ENCODE measurements around the gene ERG.

ERG gene

DNA sequence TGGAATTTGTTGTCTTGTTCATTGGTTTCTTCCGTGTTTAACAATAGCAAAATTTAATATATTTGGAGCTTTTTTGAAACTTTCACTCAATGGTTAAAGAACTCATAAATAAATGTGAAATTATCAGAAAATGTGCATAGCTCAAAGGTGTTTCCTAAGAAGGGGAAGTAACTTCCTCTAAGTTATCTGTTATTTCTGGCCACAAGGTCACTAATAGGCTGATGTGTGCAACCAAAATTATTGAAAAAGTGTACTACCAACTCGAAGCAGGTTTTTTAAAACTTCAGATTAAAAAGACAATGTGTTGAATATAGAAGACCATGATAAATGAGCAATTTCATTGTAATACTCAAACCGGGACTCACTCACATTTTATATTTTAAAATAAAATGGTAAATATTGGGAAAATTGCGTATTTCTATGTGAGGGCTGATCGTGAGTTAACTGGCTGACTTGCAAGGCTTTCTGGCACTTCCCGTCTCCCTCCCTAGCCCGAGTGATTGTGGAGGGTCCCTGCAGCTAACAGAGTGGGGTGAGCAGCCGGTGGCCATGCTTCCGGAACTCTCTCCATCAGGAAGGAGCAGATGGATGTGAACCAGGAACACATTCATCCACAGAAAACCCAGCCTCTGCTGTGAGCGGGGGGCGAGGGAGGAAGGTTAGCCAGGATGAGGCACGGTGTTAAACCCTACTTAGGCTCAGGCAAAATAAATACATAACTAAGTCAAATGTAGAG is 96.9 kb downstream of the ERG start:
- no peak for TF ChIP-seq CTCF (IDR thresholded peaks at IDR 0.05; ENCODE audit: borderline replicate concordance, insufficient read depth, low read depth, low read length)
- H3K4me3 ChIP-seq (ENCODE audit: low read depth, low read length), result no peak overlapping the region

GRCh38 chr21:38400195-38400919 is 97.9 kb downstream of the ERG start:
- no peak for TF ChIP-seq CTCF (IDR thresholded peaks at IDR 0.05; ENCODE audit: borderline replicate concordance, insufficient read depth, low read depth, low read length)
- no peak overlapping the region for H3K4me3 ChIP-seq (ENCODE audit: low read depth, low read length)

DNA sequence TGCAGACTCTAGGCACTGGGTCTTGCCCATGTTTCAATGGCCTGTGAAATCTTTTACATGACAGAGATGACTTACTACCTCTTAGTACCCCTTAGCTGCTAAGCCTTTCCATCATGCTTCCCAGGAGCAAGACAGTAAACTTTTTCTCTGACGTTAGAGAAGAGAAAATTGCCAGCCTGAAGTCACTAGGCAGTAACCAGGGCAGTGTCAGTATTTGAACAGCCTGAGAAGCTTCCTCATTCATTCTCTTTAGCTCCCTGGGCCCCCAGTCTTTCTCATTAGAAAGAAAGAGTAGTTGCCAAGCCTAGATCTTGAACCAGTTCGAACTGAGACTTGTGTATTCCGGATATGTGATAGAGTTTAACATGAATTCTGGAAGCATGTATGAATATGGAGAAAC is 99.2 kb downstream of the ERG start:
- H3K4me3 ChIP-seq (ENCODE audit: low read depth, low read length), result no peak overlapping the region
- TF ChIP-seq CTCF (IDR thresholded peaks at IDR 0.05; ENCODE audit: borderline replicate concordance, insufficient read depth, low read depth, low read length), result no peak

GRCh38 chr21:38396325-38396724 is 102.0 kb downstream of the ERG start:
- TF ChIP-seq CTCF (IDR thresholded peaks at IDR 0.05; ENCODE audit: borderline replicate concordance, insufficient read depth, low read depth, low read length), result no peak
- no peak overlapping the region for H3K4me3 ChIP-seq (ENCODE audit: low read depth, low read length)

DNA sequence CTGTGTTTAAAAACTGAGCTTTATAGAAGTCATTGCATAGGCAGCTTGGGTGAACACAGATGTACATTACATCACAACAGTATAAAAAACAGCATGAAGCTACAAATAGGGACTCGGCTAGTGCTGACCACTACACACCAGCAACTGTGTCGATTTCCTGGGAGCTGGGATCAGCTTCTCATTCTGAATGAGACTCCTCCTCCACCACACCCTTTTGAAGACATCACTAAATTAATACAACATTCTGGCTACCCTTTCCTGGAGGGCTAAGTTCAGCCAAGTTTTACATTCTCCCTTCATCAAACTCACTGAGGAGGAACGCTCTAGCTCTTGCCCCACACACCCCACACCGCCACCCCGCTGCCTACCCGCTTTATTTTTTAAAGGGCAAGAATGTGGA is 102.7 kb downstream of the ERG start:
- no peak overlapping the region for H3K4me3 ChIP-seq (ENCODE audit: low read depth, low read length)
- no peak for TF ChIP-seq CTCF (IDR thresholded peaks at IDR 0.05; ENCODE audit: borderline replicate concordance, insufficient read depth, low read depth, low read length)

DNA sequence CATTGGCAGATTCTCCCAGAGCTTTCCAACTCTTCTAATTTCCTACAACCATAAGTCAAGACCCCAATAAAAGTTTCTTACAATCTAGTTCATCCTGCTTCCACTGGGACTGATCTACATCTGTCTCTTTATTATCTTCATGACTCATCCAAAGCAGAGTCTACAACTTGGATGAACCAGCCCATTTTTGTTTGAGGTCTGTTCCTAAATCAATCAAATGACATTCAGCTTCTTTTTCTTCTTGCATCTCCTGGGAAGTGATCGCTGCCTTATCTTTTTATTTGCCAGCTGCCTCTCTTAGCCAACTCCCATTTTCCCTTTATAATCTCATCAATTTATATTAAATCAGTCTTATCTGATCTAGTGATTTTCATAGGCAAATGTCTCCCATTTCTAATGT is 105.6 kb downstream of the ERG start:
- no peak overlapping the region for H3K4me3 ChIP-seq (ENCODE audit: low read depth, low read length)
- TF ChIP-seq CTCF (IDR thresholded peaks at IDR 0.05; ENCODE audit: borderline replicate concordance, insufficient read depth, low read depth, low read length), result no peak

DNA sequence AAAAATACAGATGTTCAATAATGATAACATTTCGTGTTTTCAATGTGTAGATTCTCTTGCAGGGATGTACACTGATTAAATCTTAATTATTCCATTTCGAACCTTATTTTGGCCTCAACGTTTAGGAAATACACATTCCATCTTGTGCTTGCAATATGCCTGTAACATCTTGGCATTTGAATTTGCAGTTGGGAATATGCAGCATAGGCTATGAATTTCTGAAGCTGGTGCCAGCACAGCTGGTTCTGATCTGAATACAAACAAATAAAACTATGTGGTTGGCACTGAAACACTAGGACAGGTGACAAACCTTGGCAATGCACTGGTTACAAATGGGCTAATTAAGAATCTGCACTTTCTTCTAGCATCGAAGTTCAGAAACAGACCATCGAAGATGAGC is 108.4 kb downstream of the ERG start:
- H3K4me3 ChIP-seq (ENCODE audit: low read depth, low read length), result no peak overlapping the region
- no peak for TF ChIP-seq CTCF (IDR thresholded peaks at IDR 0.05; ENCODE audit: borderline replicate concordance, insufficient read depth, low read depth, low read length)

All from GM12875 (cell line).